Measurements from ENCODE around the gene ACAP2.

- TF ChIP-seq CTCF (IDR thresholded peaks at IDR 0.05), result no peak
- no peak for TF ChIP-seq TEAD4 (CRISPR knock-in tag; IDR thresholded peaks at IDR 0.05)
- no peak for TF ChIP-seq NFYB (CRISPR knock-in tag; conservative IDR thresholded peaks at IDR 0.05; ENCODE audit: low read depth)
- no peak for TF ChIP-seq OVOL2 (CRISPR knock-in tag; IDR thresholded peaks at IDR 0.05; ENCODE audit: borderline replicate concordance)
- TF ChIP-seq ZNF532 (CRISPR knock-in tag; IDR thresholded peaks at IDR 0.05; ENCODE audit: borderline replicate concordance), result no peak
- no peak for TF ChIP-seq ATF2 (CRISPR knock-in tag; IDR thresholded peaks at IDR 0.05; ENCODE audit: borderline replicate concordance, low read depth)
- TF ChIP-seq CREB1 (CRISPR knock-in tag; IDR thresholded peaks at IDR 0.05), result no peak
- TF ChIP-seq JUN (CRISPR knock-in tag; IDR thresholded peaks at IDR 0.05), result no peak
- no peak for TF ChIP-seq ZSCAN18 (CRISPR knock-in tag; IDR thresholded peaks at IDR 0.05)
- TF ChIP-seq CREM (CRISPR knock-in tag; IDR thresholded peaks at IDR 0.05), result no peak
- no peak for TF ChIP-seq ZNF232 (CRISPR knock-in tag; IDR thresholded peaks at IDR 0.05)
- no peak for TF ChIP-seq ZNF416 (CRISPR knock-in tag; IDR thresholded peaks at IDR 0.05)
- no peak for TF ChIP-seq TCF7 (CRISPR knock-in tag; IDR thresholded peaks at IDR 0.05; ENCODE audit: low read depth)
- TF ChIP-seq ZNF263 (CRISPR knock-in tag; IDR thresholded peaks at IDR 0.05; ENCODE audit: low read depth), result no peak
These were observed 176.4 kb downstream of the ACAP2 start for GRCh38 chr3:195266428-195266827.
